Activated naive CD8-positive, alpha-beta T cell treated with anti-CD3 and anti-CD28 coated beads for 36 hours (primary cell): ENCODE results near the gene GPATCH8. TPM values are rescaled to one million over a fixed set of nuclear protein-coding genes. Genes with fewer than 3 reads are reported as not detected.

Experiments
- total RNA-seq, 2 experiments: library from RNA; stranded (reverse); gene quantifications; one replicate each; pipeline ENCODE4 v1.2.3, GENCODE V29; 2021

The GPATCH8 gene
- total RNA-seq, 2 experiments from 2014 or later: 34.9 to 36.2 TPM

Other genes starting within 250 kb of the GPATCH8 start
- not detected for gene SLC4A1, start 235.3 kb downstream of the GPATCH8 start, total RNA-seq
- under 1 TPM; 0.08 to 0.16 TPM for gene RUNDC3A, start 194.8 kb downstream of the GPATCH8 start, total RNA-seq
- 100 to 1,000 TPM; 193 to 200 TPM for gene SLC25A39, start 178.6 kb downstream of the GPATCH8 start, total RNA-seq
- gene GRN, start 158.1 kb downstream of the GPATCH8 start, total RNA-seq: 10 to 100 TPM; 34.4 to 36.1 TPM
- under 1 TPM; 0.14 to 0.19 TPM for gene FAM171A2, start 139.6 kb downstream of the GPATCH8 start, total RNA-seq
- gene ITGA2B, start 113.8 kb downstream of the GPATCH8 start, total RNA-seq: under 1 TPM; 0.36 to 0.62 TPM
- not detected for gene FZD2, start 54.1 kb upstream of the GPATCH8 start, total RNA-seq
- under 1 TPM; 0.19 to 0.30 TPM for gene MEIOC, start 153.1 kb upstream of the GPATCH8 start, total RNA-seq
- 10 to 100 TPM; 34.4 to 36.7 TPM for gene CCDC43, start 186.4 kb upstream of the GPATCH8 start, total RNA-seq
- gene DBF4B, start 205.3 kb upstream of the GPATCH8 start, total RNA-seq: 10 to 100 TPM; 21.9 to 24.6 TPM